Measurements from ENCODE around the gene ING2.

DNA sequence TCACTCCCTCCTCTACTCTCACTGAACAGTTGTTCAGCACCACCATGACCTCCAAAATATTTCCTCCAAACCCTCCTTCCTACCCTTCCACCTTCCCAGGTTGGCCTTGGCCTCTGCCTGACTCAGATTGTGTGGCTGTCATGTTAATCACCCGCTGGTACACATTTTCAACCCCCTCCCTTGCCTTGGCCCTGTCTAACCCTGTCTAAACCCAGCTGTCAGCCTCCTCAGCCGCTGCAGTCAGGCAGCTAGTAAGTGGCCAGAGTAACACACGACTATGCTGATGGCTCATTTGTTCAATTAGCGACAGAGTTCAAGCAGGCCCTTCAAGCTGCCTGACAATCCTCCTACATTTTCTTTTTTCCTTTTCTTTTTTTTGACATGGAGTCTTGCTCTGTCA, 18.0 kb downstream of the ING2 start:
- TF ChIP-seq TBP (IDR thresholded peaks at IDR 0.05; ENCODE audit: low read depth, low read length) = no peak
- no peak for TF ChIP-seq BRCA1 (IDR thresholded peaks at IDR 0.05; ENCODE audit: low read depth, low read length)
- TF ChIP-seq, protein P1, sequence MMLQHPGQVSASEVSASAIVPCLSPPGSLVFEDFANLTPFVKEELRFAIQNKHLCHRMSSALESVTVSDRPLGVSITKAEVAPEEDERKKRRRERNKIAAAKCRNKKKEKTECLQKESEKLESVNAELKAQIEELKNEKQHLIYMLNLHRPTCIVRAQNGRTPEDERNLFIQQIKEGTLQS (IDR thresholded peaks at IDR 0.05; ENCODE audit: insufficient read depth, low read depth, low read length) = no peak
- no peak for TF ChIP-seq TAF1 (IDR thresholded peaks at IDR 0.05; ENCODE audit: low read depth, low read length)
- TF ChIP-seq POLR2AphosphoS5 (IDR thresholded peaks at IDR 0.05; ENCODE audit: low read depth, low read length) = no peak
- no peak for TF ChIP-seq EGR1 (IDR thresholded peaks at IDR 0.05; ENCODE audit: borderline replicate concordance, low read depth, low read length)

Data from H1 (cell line).